Measurements from ENCODE around the gene RAB11FIP4. TPM values are rescaled to one million over a fixed set of nuclear protein-coding genes. Genes with fewer than 3 reads are reported as not detected.

The RAB11FIP4 gene
- total and polyA plus RNA-seq, 2 of the 8 experiments (the other 6 are each of a cell fraction or from before 2014, with no cell fraction given) = 21.7 to 53.2 TPM

- TF ChIP-seq CHD7 (IDR thresholded peaks at IDR 0.05; ENCODE audit: insufficient replicate concordance, low read length) (no peak), CHD1 (IDR thresholded peaks at IDR 0.05; ENCODE audit: low read depth, low read length) (no peak), ZNF274 (IDR thresholded peaks at IDR 0.05; ENCODE audit: borderline replicate concordance, extremely low read depth, low read length) (no peak), GABPA (IDR thresholded peaks at IDR 0.05; ENCODE audit: borderline replicate concordance, insufficient read depth, low read length) (no peak), EP300 (IDR thresholded peaks at IDR 0.05; ENCODE audit: borderline replicate concordance in 1 of 2, low read depth in 2 of 2, low read length in 2 of 2) (no peak), TAF1 (IDR thresholded peaks at IDR 0.05; ENCODE audit: low read depth, low read length) (no peak)
Measured at GRCh38 chr17:31448467-31449077, 57.1 kb downstream of the RAB11FIP4 start (continued).
